Activated CD8-positive, alpha-beta memory T cell treated with anti-CD3 and anti-CD28 coated beads, Interleukin-2, amount 50 U/mL, for 48 hours (primary cell): ENCODE data around the gene IDI2.

Experiments used
- DNase-seq: peaks from one replicate; pipeline ENCODE4 v3.0.0-alpha.2; 2020

IDI2 gene

DNA sequence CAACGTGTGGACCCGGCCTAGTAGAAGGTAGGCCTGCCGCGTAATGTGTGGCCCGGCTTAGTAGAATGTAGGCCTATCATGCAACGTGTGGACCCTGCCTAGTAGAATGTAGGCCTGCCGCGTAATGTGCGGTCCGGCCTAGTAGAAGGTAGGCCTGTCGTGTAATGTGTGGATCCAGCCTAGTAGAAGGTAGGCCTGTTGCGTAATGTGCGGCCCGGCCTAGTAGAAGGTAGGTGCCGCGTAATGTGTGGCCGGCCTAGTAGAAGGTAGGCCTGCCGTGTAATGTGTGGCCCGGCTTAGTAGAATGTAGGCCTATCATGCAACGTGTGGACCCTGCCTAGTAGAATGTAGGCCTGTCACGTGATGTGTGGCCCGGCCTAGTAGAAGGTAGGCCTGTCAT is 49.3 kb downstream of the IDI2 start:
- DNase-seq, result no peak

GRCh38 chr10:974785-975074 is 50.9 kb downstream of the IDI2 start:
- DNase-seq, result no peak

DNA sequence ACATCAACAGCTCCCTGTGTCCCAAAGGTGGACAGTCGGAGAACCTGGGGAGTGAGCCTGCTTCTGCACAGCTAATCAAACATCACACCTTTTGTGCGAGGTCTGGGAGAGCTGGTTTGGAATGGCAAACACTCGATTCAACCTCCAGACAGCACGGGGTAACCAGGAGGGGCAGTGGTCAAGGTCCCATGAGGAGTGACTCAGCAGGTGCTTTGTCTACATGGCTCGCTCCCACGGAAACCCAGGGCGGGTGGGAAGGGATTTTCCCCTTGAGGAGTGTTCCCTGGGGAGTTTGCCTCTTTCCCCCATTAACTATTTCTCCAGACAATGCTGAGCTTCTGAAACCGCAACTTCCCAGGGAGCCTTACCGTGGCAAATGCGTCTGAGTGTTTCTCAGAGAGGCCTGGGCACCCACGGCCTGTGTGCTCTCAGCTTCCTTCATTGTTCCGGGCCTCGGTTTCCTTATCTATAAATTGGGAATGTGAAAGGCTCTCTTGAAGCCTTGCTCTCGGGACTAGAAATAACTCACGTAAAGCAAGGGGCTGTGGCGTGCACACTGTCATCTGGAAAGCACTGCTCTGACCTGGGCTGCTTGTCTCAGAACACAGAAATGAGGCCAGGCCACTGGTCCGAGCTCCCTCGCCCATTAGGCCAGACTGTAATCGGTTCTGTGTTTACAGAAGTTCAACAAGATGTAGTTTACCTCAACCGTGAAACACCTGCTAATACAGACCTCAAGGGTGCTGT is 51.4 kb downstream of the IDI2 start:
- DNase-seq, result no peak

GRCh38 chr10:972763-973162 is 52.9 kb downstream of the IDI2 start:
- no peak for DNase-seq

DNA sequence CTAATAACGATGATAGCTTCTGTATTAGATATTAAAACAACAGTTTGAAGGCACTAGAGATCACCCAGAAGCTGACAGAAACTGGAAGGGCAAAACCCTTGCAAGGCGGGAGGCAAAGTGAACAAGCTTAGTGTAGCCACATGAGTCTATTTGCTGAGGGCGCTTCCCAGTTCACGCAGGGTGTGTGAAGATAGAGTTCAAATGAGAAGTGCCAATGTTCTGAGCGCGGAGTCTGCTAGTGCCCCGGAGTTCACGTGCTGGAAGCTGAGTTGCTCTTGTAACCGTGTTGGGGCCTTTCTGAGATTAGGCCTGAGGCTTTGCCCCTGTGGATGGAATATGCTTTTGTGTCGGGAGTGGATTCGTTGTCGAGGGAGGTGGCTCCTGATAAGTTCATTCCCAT is 54.0 kb downstream of the IDI2 start:
- DNase-seq, result no peak

GRCh38 chr10:971150-971542 is 54.5 kb downstream of the IDI2 start:
- DNase-seq, result no peak

DNA sequence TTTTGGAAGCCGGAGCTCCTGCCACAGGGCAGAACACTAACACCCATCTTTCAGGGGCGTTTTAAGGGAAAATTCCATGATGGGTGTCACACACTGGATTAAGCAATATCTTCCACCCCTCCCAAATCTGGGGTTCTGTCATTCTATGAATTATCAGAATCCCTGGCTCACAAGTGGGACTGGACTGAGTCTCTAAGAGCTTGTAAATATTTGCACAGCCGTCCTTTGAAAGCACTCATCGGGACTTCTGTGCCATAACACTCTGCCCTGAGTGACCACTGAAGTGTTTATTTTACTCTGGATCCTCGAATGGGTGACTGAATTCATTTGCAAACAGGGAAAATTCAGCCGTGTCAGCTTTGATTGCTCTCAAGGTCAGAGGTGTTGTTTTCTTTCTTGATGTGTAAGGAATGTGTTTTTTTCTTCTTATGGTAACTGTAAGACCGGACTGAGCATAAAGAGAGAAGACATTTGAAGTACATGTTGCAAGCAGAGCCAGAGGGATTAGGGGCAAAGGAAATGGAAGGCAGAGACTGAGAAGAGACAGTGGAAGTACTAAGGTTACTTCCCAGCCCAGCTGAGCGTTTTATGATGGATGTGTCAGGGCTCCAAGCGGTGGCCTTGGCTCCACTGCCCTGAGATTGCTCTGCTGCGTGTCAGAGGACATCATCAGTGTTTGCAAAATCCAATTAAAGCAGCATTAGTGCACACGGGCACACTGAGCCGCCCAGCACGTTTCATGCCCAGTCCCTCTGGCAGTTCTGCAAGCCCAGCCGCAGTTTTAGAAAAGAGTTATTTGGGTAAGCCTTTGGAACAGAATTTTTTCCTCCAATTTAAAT is 55.1 kb downstream of the IDI2 start:
- no peak for DNase-seq

GRCh38 chr10:969473-970150 is 56.0 kb downstream of the IDI2 start:
- no peak for DNase-seq
